Measurements from ENCODE around the gene MPZL1. TPM values are rescaled to one million over a fixed set of nuclear protein-coding genes. Genes with fewer than 3 reads are reported as not detected.

Gene MPZL1
- total and polyA plus RNA-seq, 7 donors = 5.2 to 22.4 (median 14.1) TPM

- Histone ChIP-seq H3K27me3 (ENCODE audit: insufficient read depth in 3 of 3, low read length in 2 of 3) (no peaks in the 10 kb centered on the region), H3K4me1 (peaks cover 36% of the 10 kb centered on the region), H3K9me3 (no peaks in the 10 kb centered on the region), H3K27ac (no peak overlapping the region), H3K4me3 (no peak overlapping the region), H3K36me3 (ENCODE audit: insufficient read depth in 1 of 2, low read depth in 1 of 2) (no peaks in the 10 kb centered on the region)
- TF ChIP-seq CTCF (IDR thresholded peaks at IDR 0.05) = no peak
- ATAC-seq (no peak), DNase-seq (no peak)
- 45 to 66% (median 66%) methylated on average over 2 of the region's 2 CpGs for WGBS, 3 donors
- intact Hi-C loops (cut with DNase I) = no loop called here
Measured at GRCh38 chr1:167749741-167750140, 28.0 kb downstream of the MPZL1 start.

DNA sequence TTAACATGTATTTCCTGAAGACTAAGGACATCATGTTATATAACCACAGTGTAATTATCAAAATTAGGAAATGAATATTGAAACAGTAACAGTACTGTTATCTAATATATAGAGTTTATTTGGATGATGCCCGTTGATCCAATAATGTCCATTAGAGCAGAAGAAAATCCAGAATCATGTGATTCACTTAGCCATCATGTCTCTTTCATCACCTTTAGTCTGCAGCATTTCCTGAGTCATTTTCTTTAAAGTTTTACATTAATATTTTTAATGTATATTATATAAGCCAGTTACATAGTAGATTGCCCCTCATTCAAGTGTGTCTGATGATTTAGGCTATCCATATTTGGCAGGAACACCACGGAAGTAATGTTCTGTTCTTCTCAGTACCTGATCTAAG is 28.9 kb downstream of the MPZL1 start:
- Histone ChIP-seq H3K4me3 (no peak overlapping the region), H3K36me3 (ENCODE audit: insufficient read depth in 1 of 2, low read depth in 1 of 2) (no peaks in the 10 kb centered on the region), H3K27me3 (ENCODE audit: insufficient read depth in 3 of 3, low read length in 2 of 3) (no peaks in the 10 kb centered on the region), H3K27ac (no peak overlapping the region), H3K9me3 (no peaks in the 10 kb centered on the region), H3K4me1 (peaks cover 36% of the 10 kb centered on the region)
- no peak for TF ChIP-seq CTCF (IDR thresholded peaks at IDR 0.05)
- DNase-seq (no peak), ATAC-seq (no peak)
- WGBS, 3 donors = 93 to 97% (median 96%) methylated on average over 2 of the region's 2 CpGs
- intact Hi-C loops (cut with DNase I) = no loop called here

DNA sequence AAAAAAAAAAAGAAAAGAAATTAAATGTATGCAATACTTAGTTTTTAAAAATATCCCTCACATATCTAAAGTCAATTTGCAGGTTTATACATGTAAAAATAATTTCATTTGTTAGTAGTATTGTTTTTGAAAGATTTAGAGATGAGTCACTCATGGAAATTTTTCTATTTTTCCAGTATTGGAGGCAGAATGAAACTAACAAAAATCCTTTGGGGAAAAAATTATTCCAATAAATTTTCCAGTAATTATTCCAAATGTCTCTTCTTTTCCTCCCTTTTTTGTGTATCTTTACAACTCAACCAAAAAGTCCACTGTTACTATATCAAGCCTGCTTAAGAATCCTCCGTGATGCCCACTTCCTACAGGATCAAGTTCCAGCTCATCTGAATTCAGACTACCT is 29.9 kb downstream of the MPZL1 start:
- H3K4me3 ChIP-seq = no peak overlapping the region
- H3K27ac ChIP-seq = no peak overlapping the region
- no peaks in the 10 kb centered on the region for H3K9me3 ChIP-seq
- no peak for TF ChIP-seq CTCF (IDR thresholded peaks at IDR 0.05)
- WGBS, 3 donors = 52 to 61% (median 59%) methylated on average over 1 of the region's 1 CpG
- DNase-seq = no peak
- peaks cover 37% of the 10 kb centered on the region for H3K4me1 ChIP-seq
- no peak for ATAC-seq
- H3K27me3 ChIP-seq (ENCODE audit: insufficient read depth in 3 of 3, low read length in 2 of 3) = no peaks in the 10 kb centered on the region
- intact Hi-C loops (cut with DNase I) = no loop called here
- no peaks in the 10 kb centered on the region for H3K36me3 ChIP-seq (ENCODE audit: insufficient read depth in 1 of 2, low read depth in 1 of 2)

- Histone ChIP-seq H3K27ac (no peak overlapping the region), H3K27me3 (ENCODE audit: insufficient read depth in 3 of 3, low read length in 2 of 3) (no peaks in the 10 kb centered on the region), H3K4me3 (no peak overlapping the region), H3K36me3 (ENCODE audit: insufficient read depth in 1 of 2, low read depth in 1 of 2) (no peaks in the 10 kb centered on the region), H3K9me3 (no peaks in the 10 kb centered on the region), H3K4me1 (peaks cover 41% of the 10 kb centered on the region)
- TF ChIP-seq CTCF (IDR thresholded peaks at IDR 0.05) = no peak
- ATAC-seq (no peak), DNase-seq (no peak)
- intact Hi-C loops (cut with DNase I) = no loop called here
Measured at GRCh38 chr1:167752219-167752985, 30.6 kb downstream of the MPZL1 start.

DNA sequence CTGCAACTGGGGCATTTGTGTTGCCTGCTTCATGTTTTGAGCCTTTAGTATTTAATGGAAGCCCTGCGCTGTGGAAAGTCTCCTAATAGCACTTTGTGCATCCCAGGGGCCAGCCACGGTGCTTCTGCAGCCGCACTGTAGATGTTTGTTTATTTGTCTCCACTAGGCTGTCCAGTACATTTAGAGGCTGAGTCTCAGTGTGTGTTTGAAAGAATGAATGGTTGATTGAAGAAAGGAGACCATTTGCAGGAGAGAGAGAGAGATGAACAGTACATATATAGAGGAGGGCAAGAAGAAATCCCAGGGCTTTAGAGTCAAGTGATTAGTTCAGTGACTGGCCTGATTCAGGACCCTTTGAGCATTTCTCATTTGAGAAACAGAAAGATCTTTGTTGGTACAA is 33.9 kb downstream of the MPZL1 start:
- ATAC-seq = no peak
- no peak overlapping the region for H3K4me3 ChIP-seq
- peaks cover 18% of the 10 kb centered on the region for H3K4me1 ChIP-seq
- no peaks in the 10 kb centered on the region for H3K36me3 ChIP-seq (ENCODE audit: insufficient read depth in 1 of 2, low read depth in 1 of 2)
- TF ChIP-seq CTCF (IDR thresholded peaks at IDR 0.05) = no peak
- H3K27me3 ChIP-seq (ENCODE audit: insufficient read depth in 3 of 3, low read length in 2 of 3) = no peaks in the 10 kb centered on the region
- DNase-seq = no peak
- intact Hi-C loops (cut with DNase I) = no loop called here
- no peaks in the 10 kb centered on the region for H3K9me3 ChIP-seq
- no peak overlapping the region for H3K27ac ChIP-seq
- WGBS, 3 donors = 69 to 78% (median 77%) methylated on average over 3 of the region's 3 CpGs
